ENCODE results near the gene CELF2.

DNA sequence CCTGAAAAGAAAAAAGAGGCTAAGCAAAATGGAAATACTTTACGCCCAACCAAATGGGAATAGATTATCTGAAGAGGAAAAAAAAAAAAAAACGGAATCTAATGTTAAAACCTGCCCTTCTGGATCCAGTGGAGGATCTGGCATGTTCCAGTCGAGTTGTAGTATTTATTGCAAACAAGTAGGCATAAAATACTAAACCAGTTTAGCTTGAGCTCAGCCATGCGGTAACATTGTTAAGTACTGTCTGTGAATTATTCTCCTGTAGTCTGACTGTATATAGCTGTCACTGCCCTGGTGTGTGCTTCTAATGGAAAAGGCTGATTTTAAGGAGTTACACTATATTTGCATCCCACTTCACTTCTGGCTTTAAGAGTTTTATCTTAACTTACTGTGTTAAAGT lies 40.3 kb downstream of the CELF2 start:
- TF ChIP-seq, protein P1, sequence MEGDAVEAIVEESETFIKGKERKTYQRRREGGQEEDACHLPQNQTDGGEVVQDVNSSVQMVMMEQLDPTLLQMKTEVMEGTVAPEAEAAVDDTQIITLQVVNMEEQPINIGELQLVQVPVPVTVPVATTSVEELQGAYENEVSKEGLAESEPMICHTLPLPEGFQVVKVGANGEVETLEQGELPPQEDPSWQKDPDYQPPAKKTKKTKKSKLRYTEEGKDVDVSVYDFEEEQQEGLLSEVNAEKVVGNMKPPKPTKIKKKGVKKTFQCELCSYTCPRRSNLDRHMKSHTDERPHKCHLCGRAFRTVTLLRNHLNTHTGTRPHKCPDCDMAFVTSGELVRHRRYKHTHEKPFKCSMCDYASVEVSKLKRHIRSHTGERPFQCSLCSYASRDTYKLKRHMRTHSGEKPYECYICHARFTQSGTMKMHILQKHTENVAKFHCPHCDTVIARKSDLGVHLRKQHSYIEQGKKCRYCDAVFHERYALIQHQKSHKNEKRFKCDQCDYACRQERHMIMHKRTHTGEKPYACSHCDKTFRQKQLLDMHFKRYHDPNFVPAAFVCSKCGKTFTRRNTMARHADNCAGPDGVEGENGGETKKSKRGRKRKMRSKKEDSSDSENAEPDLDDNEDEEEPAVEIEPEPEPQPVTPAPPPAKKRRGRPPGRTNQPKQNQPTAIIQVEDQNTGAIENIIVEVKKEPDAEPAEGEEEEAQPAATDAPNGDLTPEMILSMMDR (IDR thresholded peaks at IDR 0.05) = no peak
- TF ChIP-seq EZH2 (IDR thresholded peaks at IDR 0.05) (no peak), EZH2phosphoT487 (IDR thresholded peaks at IDR 0.05) (no peak)
